DND-41 (cell line): ENCODE data around the gene AADAT.
"Not testable (repeated sequence)": the region's sequence is repeated elsewhere in the genome, so short reads cannot be mapped to it uniquely, and the experiment has no call there.

Source experiments
- EZH2 ChIP-seq: IDR thresholded peaks from 3 replicates; pipeline ENCODE4 v1.6.1; 2012; ENCODE audit warnings: borderline replicate concordance, low read depth, mild to moderate bottlenecking, moderate library complexity, low read length, inconsistent platforms; ENCODE audit not compliant: severe bottlenecking
- TF ChIP-seq, protein P1 (sequence below): IDR thresholded peaks from 2 replicates; pipeline ENCODE4 v1.5.1; 2012; ENCODE audit warnings: borderline replicate concordance, low read length, moderate library complexity, mild to moderate bottlenecking; ENCODE audit not compliant: poor library complexity, severe bottlenecking; ENCODE audit errors: extremely low read depth

DNA sequence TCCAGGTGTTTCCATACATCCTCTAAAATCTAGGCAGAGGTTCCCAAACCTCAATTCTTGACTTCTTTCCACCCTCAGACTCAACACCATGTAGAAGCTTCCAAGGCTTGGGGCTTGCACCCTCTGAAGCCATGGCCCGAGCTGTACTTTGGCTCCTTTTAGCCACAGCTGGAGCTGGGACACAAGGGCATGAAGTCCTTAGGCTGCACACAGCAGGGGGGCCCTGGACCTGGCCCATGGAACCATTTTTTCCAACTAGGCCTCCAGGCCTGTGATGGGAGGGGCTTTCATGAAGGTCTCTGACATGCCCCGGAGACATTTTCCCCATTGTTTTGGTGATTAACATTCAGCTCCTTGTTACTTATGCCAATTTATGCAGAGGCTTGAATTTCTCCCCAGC lies 8.4 kb upstream of the AADAT start:
- TF ChIP-seq, protein P1, sequence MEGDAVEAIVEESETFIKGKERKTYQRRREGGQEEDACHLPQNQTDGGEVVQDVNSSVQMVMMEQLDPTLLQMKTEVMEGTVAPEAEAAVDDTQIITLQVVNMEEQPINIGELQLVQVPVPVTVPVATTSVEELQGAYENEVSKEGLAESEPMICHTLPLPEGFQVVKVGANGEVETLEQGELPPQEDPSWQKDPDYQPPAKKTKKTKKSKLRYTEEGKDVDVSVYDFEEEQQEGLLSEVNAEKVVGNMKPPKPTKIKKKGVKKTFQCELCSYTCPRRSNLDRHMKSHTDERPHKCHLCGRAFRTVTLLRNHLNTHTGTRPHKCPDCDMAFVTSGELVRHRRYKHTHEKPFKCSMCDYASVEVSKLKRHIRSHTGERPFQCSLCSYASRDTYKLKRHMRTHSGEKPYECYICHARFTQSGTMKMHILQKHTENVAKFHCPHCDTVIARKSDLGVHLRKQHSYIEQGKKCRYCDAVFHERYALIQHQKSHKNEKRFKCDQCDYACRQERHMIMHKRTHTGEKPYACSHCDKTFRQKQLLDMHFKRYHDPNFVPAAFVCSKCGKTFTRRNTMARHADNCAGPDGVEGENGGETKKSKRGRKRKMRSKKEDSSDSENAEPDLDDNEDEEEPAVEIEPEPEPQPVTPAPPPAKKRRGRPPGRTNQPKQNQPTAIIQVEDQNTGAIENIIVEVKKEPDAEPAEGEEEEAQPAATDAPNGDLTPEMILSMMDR: not testable (repeated sequence)
- TF ChIP-seq EZH2: not testable (repeated sequence)
